ENCODE results near the gene ZFR. TPM values are rescaled to one million over a fixed set of nuclear protein-coding genes. Genes with fewer than 3 reads are reported as not detected.
"Not testable (repeated sequence)": the region's sequence is repeated elsewhere in the genome, so short reads cannot be mapped to it uniquely, and the experiment has no call there.

ZFR gene
- total and polyA plus RNA-seq, 2 donors from 2014 or later, result 25.7 to 65.2 TPM

- no peaks in the 10 kb centered on the region for H3K27me3 ChIP-seq (ENCODE audit: control insufficient read depth, insufficient read depth, low read length)
- no peak for TF ChIP-seq CTCF (IDR thresholded peaks at IDR 0.05; ENCODE audit: borderline replicate concordance, extremely low read depth, insufficient read depth)
- intact Hi-C loops (cut with DNase I), result no loop called here
- no peaks in the 10 kb centered on the region for H3K9me3 ChIP-seq (ENCODE audit: control insufficient read depth in 2 of 3, insufficient read depth in 1 of 3, low read length in 3 of 3)
- H3K4me3 ChIP-seq (ENCODE audit: low read length in 3 of 3), result no peak overlapping the region
- H3K9ac ChIP-seq (ENCODE audit: low read length in 3 of 3), result no peak overlapping the region
- DNase-seq, result no peak
- no peak overlapping the region for H3K27ac ChIP-seq (ENCODE audit: low read depth in 2 of 2, low read length in 2 of 2)
- H3K36me3 ChIP-seq (ENCODE audit: control insufficient read depth in 2 of 3, insufficient read depth in 3 of 3, low read length in 3 of 3), result peaks cover 16 to 57% (median 35%) of the 10 kb centered on the region in 3 donors
- no peak for FAIRE-seq
- H3K4me1 ChIP-seq (ENCODE audit: control insufficient read depth in 2 of 3, insufficient read depth in 2 of 3, low read depth in 1 of 3, low read length in 3 of 3), result no peaks in the 10 kb centered on the region
Observed at GRCh38 chr5:32405507-32405906, 39.0 kb downstream of the ZFR start.

GRCh38 chr5:32403760-32404159, 40.8 kb downstream of the ZFR start:
- Histone ChIP-seq H3K9me3 (ENCODE audit: control insufficient read depth in 2 of 3, insufficient read depth in 1 of 3, low read length in 3 of 3) (no peaks in the 10 kb centered on the region), H3K27ac (ENCODE audit: low read depth in 2 of 2, low read length in 2 of 2) (no peak overlapping the region), H3K27me3 (ENCODE audit: control insufficient read depth, insufficient read depth, low read length) (no peaks in the 10 kb centered on the region), H3K9ac (ENCODE audit: low read length in 3 of 3) (no peak overlapping the region), H3K4me1 (ENCODE audit: control insufficient read depth in 2 of 3, insufficient read depth in 2 of 3, low read depth in 1 of 3, low read length in 3 of 3) (no peaks in the 10 kb centered on the region), H3K4me3 (ENCODE audit: low read length in 3 of 3) (no peak overlapping the region), H3K36me3 (ENCODE audit: control insufficient read depth in 2 of 3, insufficient read depth in 3 of 3, low read length in 3 of 3) (peaks cover 19 to 71% (median 40%) of the 10 kb centered on the region in 3 donors)
- FAIRE-seq (no peak), DNase-seq (no peak)
- no peak for TF ChIP-seq CTCF (IDR thresholded peaks at IDR 0.05; ENCODE audit: borderline replicate concordance, extremely low read depth, insufficient read depth)
- intact Hi-C loops (cut with DNase I), result no loop called here

- Histone ChIP-seq H3K27ac (ENCODE audit: low read depth in 2 of 2, low read length in 2 of 2) (no peak overlapping the region), H3K27me3 (ENCODE audit: control insufficient read depth, insufficient read depth, low read length) (no peaks in the 10 kb centered on the region), H3K4me3 (ENCODE audit: low read length in 3 of 3) (no peak overlapping the region), H3K4me1 (ENCODE audit: control insufficient read depth in 2 of 3, insufficient read depth in 2 of 3, low read depth in 1 of 3, low read length in 3 of 3) (no peaks in the 10 kb centered on the region), H3K36me3 (ENCODE audit: control insufficient read depth in 2 of 3, insufficient read depth in 3 of 3, low read length in 3 of 3) (peaks cover 21 to 78% (median 42%) of the 10 kb centered on the region in 3 donors), H3K9ac (ENCODE audit: low read length in 3 of 3) (no peak overlapping the region), H3K9me3 (ENCODE audit: control insufficient read depth in 2 of 3, insufficient read depth in 1 of 3, low read length in 3 of 3) (no peaks in the 10 kb centered on the region)
- TF ChIP-seq CTCF (IDR thresholded peaks at IDR 0.05; ENCODE audit: borderline replicate concordance, extremely low read depth, insufficient read depth), result no peak
- no peak for FAIRE-seq
- intact Hi-C loops (cut with DNase I), result no loop called here
- no peak for DNase-seq
Observed at GRCh38 chr5:32400401-32400800, 44.1 kb downstream of the ZFR start.

- H3K27me3 ChIP-seq (ENCODE audit: control insufficient read depth, insufficient read depth, low read length); H3K27ac ChIP-seq (ENCODE audit: low read depth in 2 of 2, low read length in 2 of 2); H3K4me3 ChIP-seq (ENCODE audit: low read length in 3 of 3); H3K4me1 ChIP-seq (ENCODE audit: control insufficient read depth in 2 of 3, insufficient read depth in 2 of 3, low read depth in 1 of 3, low read length in 3 of 3); intact Hi-C loops (cut with DNase I); FAIRE-seq; DNase-seq; H3K9ac ChIP-seq (ENCODE audit: low read length in 3 of 3); H3K9me3 ChIP-seq (ENCODE audit: control insufficient read depth in 2 of 3, insufficient read depth in 1 of 3, low read length in 3 of 3): not testable (repeated sequence)
- peaks cover 21 to 73% (median 32%) of the 10 kb centered on the region in 3 donors for H3K36me3 ChIP-seq (ENCODE audit: control insufficient read depth in 2 of 3, insufficient read depth in 3 of 3, low read length in 3 of 3)
Observed at GRCh38 chr5:32398754-32399153, 45.8 kb downstream of the ZFR start.

Measured in kidney (tissue), 14 donors.